Ovary (tissue), 3 donors: ENCODE data around the gene SAMD5.

ENCODE experiments used
- CTCF ChIP-seq, 3 donors: fragments of 450-650 bp in 2 of 3; fragments of 200-600 bp in 1 of 3; IDR thresholded peaks; one replicate each; pipeline versions ENCODE4 v1.5.1 to v1.8.0; 2016 to 2022; ENCODE audit warnings: antibody characterized with exemption in 3 of 3, mild to moderate bottlenecking in 1 of 3
- EP300 ChIP-seq: sonication (generic); formaldehyde crosslinking; IDR thresholded peaks from one replicate; pipeline ENCODE4 v1.6.1; 2017; ENCODE audit warnings: antibody characterized with exemption
- POLR2A ChIP-seq: fragments of 450-650 bp; IDR thresholded peaks from one replicate; pipeline ENCODE4 v1.6.1; 2017; ENCODE audit warnings: antibody characterized with exemption, mild to moderate bottlenecking, moderate library complexity
- donor health status: DM: no; HTN: no; CAD: no.

- TF ChIP-seq CTCF (IDR thresholded peaks at IDR 0.05) (no peak), POLR2A (no peak), EP300 (no peak)
These were observed 69.0 kb downstream of the SAMD5 start for GRCh38 chr6:147577488-147577887.
